Epithelial cell of esophagus (primary cell): ENCODE measurements around the gene ALK.
"Not testable (repeated sequence)": the region's sequence is repeated elsewhere in the genome, so short reads cannot be mapped to it uniquely, and the experiment has no call there.

Experiments used
- DNase-seq: peaks from one replicate; pipeline ENCODE4 v3.0.0; 2010; ENCODE audit warnings: low read depth
- H3K4me3 ChIP-seq: 2 replicates; pipeline ENCODE4 v1.5.1; 2011; ENCODE audit warnings: mild to moderate bottlenecking, low read length, control low read depth
- CTCF ChIP-seq: IDR thresholded peaks from 2 replicates; pipeline ENCODE4 v1.5.1; 2011; ENCODE audit warnings: low read depth, mild to moderate bottlenecking, low read length, control low read depth, inconsistent platforms; ENCODE audit not compliant: insufficient read depth; ENCODE audit errors: missing control alignments

Gene ALK

GRCh38 chr2:29250977-29251376 lies 670.4 kb downstream of the ALK start:
- no peak overlapping the region for H3K4me3 ChIP-seq
- no peak for TF ChIP-seq CTCF
- no peak for DNase-seq

GRCh38 chr2:29249666-29250253 lies 671.6 kb downstream of the ALK start:
- TF ChIP-seq CTCF: no peak
- DNase-seq: no peak
- no peak overlapping the region for H3K4me3 ChIP-seq

GRCh38 chr2:29247336-29247914 lies 674.0 kb downstream of the ALK start:
- H3K4me3 ChIP-seq: no peak overlapping the region
- no peak for DNase-seq
- TF ChIP-seq CTCF: no peak

GRCh38 chr2:29246383-29247300 lies 674.7 kb downstream of the ALK start:
- DNase-seq: no peak
- H3K4me3 ChIP-seq: no peak overlapping the region
- TF ChIP-seq CTCF: no peak

DNA sequence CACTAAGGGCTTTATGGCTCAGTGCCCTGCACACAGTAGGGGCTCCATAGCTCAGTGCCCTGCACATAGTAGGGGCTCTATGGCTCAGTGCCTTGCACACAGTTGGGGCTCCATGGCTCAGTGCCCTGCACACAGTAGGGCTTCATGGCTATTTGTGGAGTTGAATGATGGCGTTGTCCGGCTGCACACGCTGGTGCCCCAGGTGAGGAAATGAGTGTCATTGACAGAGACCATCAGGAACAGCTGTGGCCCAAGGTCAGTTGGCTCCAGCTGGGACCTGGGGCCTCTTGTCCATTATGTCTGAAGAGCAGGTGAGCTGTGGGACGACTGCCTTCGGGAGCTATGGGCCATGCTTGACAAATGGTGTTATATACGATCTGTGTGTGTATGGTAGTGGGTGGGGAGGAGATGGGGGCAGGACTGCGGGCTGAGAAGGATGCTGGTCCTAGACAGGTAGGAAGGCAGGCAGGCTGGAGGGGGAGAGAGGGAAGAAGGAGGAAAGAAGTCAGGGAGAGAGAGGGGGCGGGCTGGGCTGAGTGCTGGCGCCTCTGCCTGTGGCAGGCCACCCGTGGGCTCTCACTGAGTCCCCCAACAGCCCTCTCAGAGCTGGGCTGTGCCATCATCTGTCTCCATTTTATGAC lies 675.5 kb downstream of the ALK start:
- no peak for DNase-seq
- TF ChIP-seq CTCF: no peak

GRCh38 chr2:29245035-29245741 lies 676.2 kb downstream of the ALK start:
- not testable (repeated sequence) for H3K4me3 ChIP-seq, DNase-seq

More for the DNA sequence above, 675.5 kb downstream of the ALK start:
- no peak overlapping the region for H3K4me3 ChIP-seq
